Measurements from ENCODE around the gene OSBPL5. TPM values are rescaled to one million over a fixed set of nuclear protein-coding genes. Genes with fewer than 3 reads are reported as not detected.

The OSBPL5 gene
- total RNA-seq, 4 donors from 2014 or later, result 24.7 to 83.3 (median 48.2) TPM

DNA sequence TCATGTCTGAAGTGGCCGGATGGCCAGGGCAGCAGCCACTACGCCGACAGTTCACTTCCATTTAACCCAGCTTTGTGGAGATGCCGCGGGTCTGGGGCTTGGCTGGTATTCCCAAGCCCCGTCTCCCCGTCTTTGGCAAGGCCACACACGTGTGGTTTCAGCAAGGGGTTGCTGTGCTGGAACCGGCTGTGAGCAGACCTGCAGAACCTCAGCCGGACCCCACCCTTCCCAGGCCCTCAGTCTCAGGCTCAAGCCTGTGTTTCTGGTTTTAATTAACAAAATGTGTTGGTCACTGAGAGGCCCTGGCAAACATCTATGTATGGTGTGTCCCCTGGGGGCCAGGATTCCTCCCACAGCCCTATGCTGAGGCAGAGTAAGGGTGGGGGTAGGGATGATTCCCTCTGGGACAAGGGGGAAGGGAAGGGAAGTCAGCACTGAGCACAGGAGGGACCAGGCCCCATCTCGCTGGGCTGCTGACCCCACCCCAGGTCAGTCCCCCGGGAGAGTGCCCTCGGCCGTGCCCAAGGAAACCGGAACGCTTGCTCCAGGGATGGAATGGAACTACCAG is 9.3 kb downstream of the OSBPL5 start:
- DNase-seq, result no peak
- Histone ChIP-seq H3K4me1 (peaks cover 0 to 31% of the 10 kb centered on the region in 2 donors), H3K4me3 (peak overlapping the region; percentile 6 to 12), H3K9me3 (no peaks in the 10 kb centered on the region), H3K27ac (peak overlapping the region; percentile 59 to 78), H3K27me3 (no peaks in the 10 kb centered on the region), H3K36me3 (no peaks in the 10 kb centered on the region)
- intact Hi-C loops (cut with DNase I; ENCODE audit: low total_unique reads), result no loop called here
- no peak for TF ChIP-seq POLR2A (IDR thresholded peaks at IDR 0.05)
- TF ChIP-seq, protein P1, sequence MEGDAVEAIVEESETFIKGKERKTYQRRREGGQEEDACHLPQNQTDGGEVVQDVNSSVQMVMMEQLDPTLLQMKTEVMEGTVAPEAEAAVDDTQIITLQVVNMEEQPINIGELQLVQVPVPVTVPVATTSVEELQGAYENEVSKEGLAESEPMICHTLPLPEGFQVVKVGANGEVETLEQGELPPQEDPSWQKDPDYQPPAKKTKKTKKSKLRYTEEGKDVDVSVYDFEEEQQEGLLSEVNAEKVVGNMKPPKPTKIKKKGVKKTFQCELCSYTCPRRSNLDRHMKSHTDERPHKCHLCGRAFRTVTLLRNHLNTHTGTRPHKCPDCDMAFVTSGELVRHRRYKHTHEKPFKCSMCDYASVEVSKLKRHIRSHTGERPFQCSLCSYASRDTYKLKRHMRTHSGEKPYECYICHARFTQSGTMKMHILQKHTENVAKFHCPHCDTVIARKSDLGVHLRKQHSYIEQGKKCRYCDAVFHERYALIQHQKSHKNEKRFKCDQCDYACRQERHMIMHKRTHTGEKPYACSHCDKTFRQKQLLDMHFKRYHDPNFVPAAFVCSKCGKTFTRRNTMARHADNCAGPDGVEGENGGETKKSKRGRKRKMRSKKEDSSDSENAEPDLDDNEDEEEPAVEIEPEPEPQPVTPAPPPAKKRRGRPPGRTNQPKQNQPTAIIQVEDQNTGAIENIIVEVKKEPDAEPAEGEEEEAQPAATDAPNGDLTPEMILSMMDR (IDR thresholded peaks at IDR 0.05), result no peak

DNA sequence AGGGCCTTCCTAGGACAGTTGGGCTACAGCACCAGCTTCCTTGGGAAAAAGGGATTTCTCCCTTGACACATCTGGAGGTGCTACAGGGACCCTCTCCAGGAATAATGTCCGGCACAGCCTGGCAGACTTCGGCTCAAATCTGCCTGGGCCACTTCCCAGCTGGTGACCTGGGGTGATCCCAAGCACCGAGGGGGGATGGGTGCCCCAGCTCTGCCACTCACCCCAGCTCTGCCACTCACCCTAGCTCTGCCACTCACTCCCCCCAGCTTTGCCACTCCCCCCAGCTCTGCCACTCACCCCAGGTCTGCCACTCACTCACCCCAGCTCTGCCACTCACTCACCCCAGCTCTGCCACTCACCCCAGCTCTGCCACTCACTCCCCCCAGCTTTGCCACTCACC is 9.9 kb downstream of the OSBPL5 start:
- H3K27ac ChIP-seq, result peak overlapping the region; percentile 21 to 78
- no peaks in the 10 kb centered on the region for H3K36me3 ChIP-seq
- DNase-seq, result no peak
- no peak for TF ChIP-seq POLR2A (IDR thresholded peaks at IDR 0.05)
- TF ChIP-seq, protein P1 (IDR thresholded peaks at IDR 0.05), result no peak
- no peaks in the 10 kb centered on the region for H3K9me3 ChIP-seq
- peaks cover 0 to 31% of the 10 kb centered on the region in 2 donors for H3K4me1 ChIP-seq
- H3K27me3 ChIP-seq, result no peaks in the 10 kb centered on the region
- intact Hi-C loops (cut with DNase I; ENCODE audit: low total_unique reads), result no loop called here
- H3K4me3 ChIP-seq, result no peak overlapping the region

DNA sequence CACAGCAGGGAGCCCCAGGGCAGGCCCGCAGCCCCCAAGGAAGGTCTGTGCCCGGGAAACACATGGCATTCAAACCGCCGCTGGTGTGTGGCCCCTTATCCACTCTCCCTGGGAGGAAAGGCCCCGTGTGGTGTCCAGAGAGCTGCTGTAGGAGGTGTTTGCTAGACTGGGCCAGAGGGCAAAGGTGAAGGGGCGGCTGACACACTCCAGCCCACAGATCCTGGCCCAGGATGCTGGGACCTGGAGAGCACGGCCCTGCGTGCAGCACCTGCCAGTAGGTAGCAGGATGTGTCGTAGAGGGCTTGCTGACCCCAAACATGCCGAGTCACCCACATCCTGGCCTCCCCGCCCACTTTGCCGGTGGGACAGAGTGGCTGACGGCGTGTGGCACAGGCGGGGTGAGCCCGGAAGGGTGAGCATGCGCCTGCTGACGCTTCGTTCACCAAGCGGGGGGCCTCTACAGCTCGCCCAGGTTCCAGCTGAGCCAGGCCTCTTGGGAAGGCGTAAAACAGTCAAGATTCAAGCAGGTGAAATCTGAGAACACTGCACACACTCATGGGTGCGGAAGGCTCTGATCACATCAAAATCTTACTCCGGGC is 11.0 kb downstream of the OSBPL5 start:
- no peak for TF ChIP-seq POLR2A (IDR thresholded peaks at IDR 0.05)
- TF ChIP-seq, protein P1 (IDR thresholded peaks at IDR 0.05), result no peak
- H3K4me1 ChIP-seq, result peaks cover 0 to 27% of the 10 kb centered on the region in 2 donors
- H3K4me3 ChIP-seq, result no peak overlapping the region

DNA sequence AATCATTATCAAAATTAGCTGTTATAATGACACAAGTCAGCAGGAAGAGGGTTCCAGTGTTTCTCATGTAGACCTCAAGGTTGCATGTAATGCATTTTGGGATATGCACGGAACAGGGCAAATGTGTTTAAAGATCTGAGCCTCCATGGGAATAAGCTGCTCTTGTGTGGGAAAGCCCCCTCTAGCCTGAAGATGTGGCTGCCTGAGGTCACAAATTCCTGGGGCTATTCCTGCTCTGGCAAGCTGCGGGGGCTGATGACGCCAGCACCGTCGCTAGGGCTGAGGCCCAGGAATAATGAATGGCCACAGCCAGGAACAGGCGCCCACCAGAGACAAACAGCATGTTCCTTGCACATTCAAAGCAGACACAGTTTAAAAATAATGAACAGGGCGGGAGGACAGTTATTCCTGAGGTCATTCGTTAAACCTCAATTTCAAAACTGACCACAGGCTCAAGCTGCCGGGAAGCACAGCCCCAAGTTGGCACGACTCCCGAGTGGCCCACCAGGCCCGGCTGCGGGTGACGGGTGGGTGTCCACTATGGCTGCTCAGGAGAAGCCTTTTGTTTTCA is 11.7 kb downstream of the OSBPL5 start:
- intact Hi-C loops (cut with DNase I; ENCODE audit: low total_unique reads), result no loop called here
- Histone ChIP-seq H3K4me1 (peaks cover 0 to 27% of the 10 kb centered on the region in 2 donors), H3K27ac (peak overlapping the region; percentile 64 to 70), H3K27me3 (no peaks in the 10 kb centered on the region), H3K36me3 (no peaks in the 10 kb centered on the region), H3K9me3 (no peaks in the 10 kb centered on the region), H3K4me3 (no peak overlapping the region)
- no peak for TF ChIP-seq POLR2A (IDR thresholded peaks at IDR 0.05)
- TF ChIP-seq, protein P1 (IDR thresholded peaks at IDR 0.05), result no peak
- peak; percentile 67 to 80 for DNase-seq

More for the DNA sequence above, 11.0 kb downstream of the OSBPL5 start:
- Histone ChIP-seq H3K27ac (peak overlapping the region; percentile 64 to 70), H3K36me3 (no peaks in the 10 kb centered on the region), H3K27me3 (no peaks in the 10 kb centered on the region), H3K9me3 (no peaks in the 10 kb centered on the region)
- DNase-seq, result no peak
- intact Hi-C loops (cut with DNase I; ENCODE audit: low total_unique reads), result no loop called here

DNA sequence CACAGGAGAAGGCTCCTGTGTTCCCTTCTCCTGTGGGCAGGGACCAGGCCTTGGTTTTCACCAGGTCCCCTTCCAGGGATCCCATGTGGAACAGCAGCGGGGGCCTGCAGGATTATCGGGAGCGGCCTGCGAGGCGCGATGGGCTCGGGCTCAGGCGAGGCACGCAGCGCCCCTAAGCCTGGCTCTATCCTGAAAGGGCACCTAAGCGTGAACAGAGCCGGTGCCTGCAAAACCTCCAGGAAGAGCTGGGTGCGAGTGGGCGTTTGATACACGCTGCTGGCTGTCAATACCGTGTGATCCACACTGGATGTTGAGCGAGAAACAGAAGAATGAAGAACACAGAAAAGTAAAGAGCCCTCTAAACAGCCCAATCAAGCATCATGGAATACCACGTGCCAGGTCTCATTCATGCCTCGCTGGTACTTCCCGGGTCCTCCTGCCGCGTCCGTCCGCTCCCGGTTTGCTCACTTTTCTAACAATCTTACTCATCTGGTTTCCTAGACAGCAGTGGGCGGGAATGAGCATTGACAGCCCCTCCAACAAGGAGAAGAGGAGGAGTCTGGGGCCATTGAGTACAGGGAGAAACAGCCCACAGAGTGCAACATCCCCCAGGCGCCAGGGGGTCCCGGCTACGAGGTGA is 12.5 kb downstream of the OSBPL5 start:
- intact Hi-C loops (cut with DNase I; ENCODE audit: low total_unique reads), result no loop called here
- Histone ChIP-seq H3K4me3 (no peak overlapping the region), H3K27me3 (no peaks in the 10 kb centered on the region), H3K36me3 (no peaks in the 10 kb centered on the region), H3K4me1 (peaks cover 0 to 34% of the 10 kb centered on the region in 2 donors), H3K27ac (peak overlapping the region; percentile 20 to 70), H3K9me3 (no peaks in the 10 kb centered on the region)
- no peak for DNase-seq
- TF ChIP-seq POLR2A (IDR thresholded peaks at IDR 0.05), result no peak

All from uterus (tissue), 4 donors.